ENCODE results near the gene PSME3IP1. TPM values are rescaled to one million over a fixed set of nuclear protein-coding genes. Genes with fewer than 3 reads are reported as not detected.

PSME3IP1 gene
- total and polyA plus RNA-seq, 11 donors = 37.8 to 74.6 (median 65.8) TPM

- intact Hi-C loops (cut with DNase I) = loop anchor here in 7 of 10 donors (1.0 to 10.0 kb wide), 6 partner anchors 19 to 308 kb away; partner anchors contain the start of genes SLC12A3 (in 4 of the 7) and CETP (in 2 of the 7)
- WGBS, 4 donors = 92 to 94% (median 93%) methylated on average over 5 of the region's 5 CpGs
- H3K4me3 ChIP-seq = no peak overlapping the region
- H3K9me3 ChIP-seq = no peaks in the 10 kb centered on the region
- DNase-seq (no peak), ATAC-seq (no peak)
- H3K27ac ChIP-seq = no peak overlapping the region
- TF ChIP-seq POLR2A (IDR thresholded peaks at IDR 0.05) (no peak), CTCF (IDR thresholded peaks at IDR 0.05) (no peak)
- H3K27me3 ChIP-seq = no peaks in the 10 kb centered on the region
- peaks cover 0 to 91% (median 74%) of the 10 kb centered on the region in 9 donors for H3K36me3 ChIP-seq
- H3K4me1 ChIP-seq = peaks cover 0 to 28% (median 12%) of the 10 kb centered on the region in 12 donors
Observed at GRCh38 chr16:57165483-57165882, 20.4 kb downstream of the PSME3IP1 start.

DNA sequence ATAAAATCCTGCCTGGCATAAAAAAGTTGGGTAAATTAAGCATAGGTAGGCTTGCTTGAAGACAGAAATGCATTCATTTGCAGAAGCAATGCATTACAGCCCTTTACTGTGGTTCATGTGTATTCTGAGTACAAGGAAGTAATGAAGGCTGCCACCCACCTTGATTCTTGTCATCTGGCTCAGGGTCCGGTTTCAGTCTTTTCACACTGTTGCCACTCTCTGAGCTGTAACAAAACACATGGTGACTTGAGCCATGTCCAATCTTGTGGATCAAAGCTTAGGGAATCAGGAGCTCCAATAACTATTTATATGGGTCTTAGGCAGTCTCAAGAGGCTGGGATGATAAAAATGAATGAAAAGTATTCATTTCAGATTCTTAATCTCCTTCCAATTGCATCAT is 22.0 kb downstream of the PSME3IP1 start:
- DNase-seq (no peak), ATAC-seq (no peak)
- Histone ChIP-seq H3K27ac (no peak overlapping the region), H3K36me3 (peaks cover 0 to 88% (median 67%) of the 10 kb centered on the region in 9 donors), H3K4me1 (peaks cover 0 to 30% (median 12%) of the 10 kb centered on the region in 12 donors), H3K27me3 (no peaks in the 10 kb centered on the region), H3K4me3 (no peak overlapping the region), H3K9me3 (no peaks in the 10 kb centered on the region)
- TF ChIP-seq POLR2A (IDR thresholded peaks at IDR 0.05) (no peak), CTCF (IDR thresholded peaks at IDR 0.05) (no peak)
- intact Hi-C loops (cut with DNase I) = loop anchor here in 1 of 10 donors (10.0 kb wide), 1 partner anchor 199 kb away; the partner anchor contains the start of gene CETP
- 68 to 86% (median 78%) methylated on average over 1 of the region's 1 CpG for WGBS, 4 donors

- DNase-seq (no peak), ATAC-seq (no peak)
- Histone ChIP-seq H3K27me3 (no peaks in the 10 kb centered on the region), H3K27ac (no peak overlapping the region), H3K4me1 (peaks cover 0 to 10% (median 0%) of the 10 kb centered on the region in 12 donors), H3K36me3 (peaks cover 0 to 95% (median 81%) of the 10 kb centered on the region in 9 donors), H3K4me3 (no peak overlapping the region), H3K9me3 (no peaks in the 10 kb centered on the region)
- 64 to 76% (median 69%) methylated on average over 4 of the region's 4 CpGs for WGBS, 4 donors
- intact Hi-C loops (cut with DNase I) = loop anchor here in 2 of 10 donors (5.0 to 10.0 kb wide), 2 partner anchors 52 to 215 kb away; no protein-coding TSS in a partner anchor
- TF ChIP-seq POLR2A (IDR thresholded peaks at IDR 0.05) (no peak), CTCF (IDR thresholded peaks at IDR 0.05) (no peak)
Observed at GRCh38 chr16:57159447-57159846, 26.4 kb downstream of the PSME3IP1 start.

- DNase-seq = no peak
- peaks cover 0 to 95% (median 81%) of the 10 kb centered on the region in 9 donors for H3K36me3 ChIP-seq
- intact Hi-C loops (cut with DNase I) = loop anchor here in 2 of 10 donors (5.0 to 10.0 kb wide), 2 partner anchors 50 to 213 kb away; no protein-coding TSS in a partner anchor
- no peak for ATAC-seq
- TF ChIP-seq CTCF (IDR thresholded peaks at IDR 0.05) = no peak
- no peak for TF ChIP-seq POLR2A (IDR thresholded peaks at IDR 0.05)
- H3K4me1 ChIP-seq = peaks cover 0 to 10% (median 0%) of the 10 kb centered on the region in 12 donors
- H3K27me3 ChIP-seq = no peaks in the 10 kb centered on the region
- no peak overlapping the region for H3K27ac ChIP-seq
- no peak overlapping the region for H3K4me3 ChIP-seq
- 93 to 100% (median 99%) methylated on average over 1 of the region's 1 CpG for WGBS, 4 donors
- no peaks in the 10 kb centered on the region for H3K9me3 ChIP-seq
Observed at GRCh38 chr16:57157533-57157932, 28.3 kb downstream of the PSME3IP1 start.
